Stimulated activated CD8-positive, alpha-beta memory T cell treated with anti-CD3 and anti-CD28 coated beads, Interleukin-7, amount 100 ng/mL, for 48 hours (primary cell): ENCODE measurements around the gene ROBO2.

Experiments
- DNase-seq, 2 donors: peaks; one replicate each; pipeline ENCODE4 v3.0.0-alpha.2; 2020; ENCODE audit warnings: low read depth in 1 of 2; ENCODE audit errors: extremely low read depth in 1 of 2

Gene ROBO2

GRCh38 chr3:77325280-77325679 is 285.4 kb downstream of the ROBO2 start:
- no peak for DNase-seq

DNA sequence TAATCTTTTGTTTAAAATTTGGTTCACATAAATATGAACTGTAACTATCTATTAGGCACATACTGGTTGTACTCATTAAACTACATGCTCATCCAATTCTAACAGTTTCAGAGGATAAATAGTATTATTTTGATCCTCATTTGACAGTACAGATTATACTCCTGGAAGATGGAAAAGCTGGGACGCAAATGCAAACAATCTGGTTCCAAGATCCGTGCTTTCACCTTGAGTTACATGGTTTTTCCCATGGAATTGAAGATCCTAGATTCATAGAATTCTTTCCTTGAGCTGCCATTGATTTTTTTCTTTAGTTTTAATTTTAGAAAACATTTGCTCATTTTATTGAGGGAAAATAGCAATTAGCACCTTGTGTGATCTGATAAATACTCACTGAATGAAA is 285.8 kb downstream of the ROBO2 start:
- no peak for DNase-seq

- no peak for DNase-seq
These were observed 286.7 kb downstream of the ROBO2 start for GRCh38 chr3:77326586-77326985.

GRCh38 chr3:77328690-77329089 is 288.8 kb downstream of the ROBO2 start:
- no peak for DNase-seq

DNA sequence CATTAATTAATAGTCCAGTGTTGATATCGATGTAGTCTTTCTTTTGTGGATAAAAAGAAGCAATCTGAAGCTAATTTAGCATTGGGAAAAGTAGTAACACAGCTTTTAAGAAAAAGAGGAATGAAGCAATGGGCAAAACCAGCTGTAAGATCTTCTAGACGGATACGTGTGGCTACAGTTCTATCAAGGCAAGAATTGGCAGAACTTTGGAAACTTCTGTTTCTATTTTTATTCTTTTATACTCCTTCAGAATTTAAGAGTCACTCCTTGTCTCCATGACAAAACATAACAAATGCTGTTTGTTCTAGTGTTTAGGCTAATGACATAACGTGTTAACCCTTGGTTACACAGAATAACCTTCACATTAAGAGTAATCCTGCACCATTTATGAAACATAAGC is 289.2 kb downstream of the ROBO2 start:
- DNase-seq = no peak

DNA sequence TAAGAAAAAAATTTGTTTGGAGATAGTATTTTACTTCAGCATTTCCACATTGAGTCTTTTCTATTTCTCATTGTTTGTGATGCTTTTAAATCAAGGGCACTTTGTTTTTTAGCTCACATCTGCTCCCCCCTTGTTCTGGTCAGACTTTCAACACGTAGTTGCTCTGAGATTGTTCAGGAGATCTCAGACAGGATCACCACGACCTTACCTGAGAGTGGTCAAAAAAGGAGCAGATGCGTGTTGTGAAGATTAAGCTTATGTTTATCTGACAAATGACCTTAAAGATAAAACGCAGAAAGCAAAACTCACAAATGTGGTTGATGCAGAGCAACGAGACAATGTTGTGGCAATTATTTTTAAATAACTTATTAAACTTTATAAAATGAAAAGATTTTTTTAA is 298.3 kb downstream of the ROBO2 start:
- no peak for DNase-seq

DNA sequence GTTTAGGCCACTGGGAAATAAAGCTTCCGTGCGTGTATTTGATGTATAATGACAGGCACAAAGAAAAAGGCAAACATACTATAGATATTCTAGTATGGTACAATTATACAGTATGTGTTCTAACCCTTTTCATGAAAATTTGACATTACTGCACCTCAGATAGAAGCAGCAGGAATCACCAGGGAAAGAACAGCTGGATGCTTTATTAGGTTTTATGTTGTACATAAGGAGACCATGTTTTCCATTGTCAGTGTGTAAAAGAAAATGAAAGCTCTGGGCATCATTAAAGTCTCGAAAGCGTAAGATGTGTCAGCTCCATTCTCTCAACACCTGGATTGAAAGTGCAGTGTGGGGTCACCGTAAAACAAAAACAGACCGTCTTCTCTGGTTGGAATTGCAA is 302.1 kb downstream of the ROBO2 start:
- DNase-seq = no peak

DNA sequence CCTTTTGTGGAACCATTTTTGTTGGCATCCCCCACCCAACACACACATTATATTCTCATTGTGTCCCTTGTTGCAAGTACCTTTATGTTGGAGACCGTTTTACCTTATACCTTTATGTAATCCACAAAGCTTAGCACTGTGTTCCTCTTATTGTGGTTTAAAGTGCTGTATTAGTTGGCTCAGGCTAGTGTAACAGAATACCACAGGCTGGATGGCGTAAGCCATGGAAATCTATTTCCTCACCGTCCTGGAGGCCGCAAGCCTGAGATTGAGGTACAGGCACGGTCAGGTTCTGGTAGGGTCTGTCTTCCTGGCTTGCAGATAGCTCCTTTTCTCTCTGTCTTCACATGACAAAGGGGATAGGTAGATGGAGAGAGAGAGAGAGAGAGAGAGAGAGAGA is 302.8 kb downstream of the ROBO2 start:
- DNase-seq = no peak

- DNase-seq = no peak
These were observed 305.1 kb downstream of the ROBO2 start for GRCh38 chr3:77345009-77345408.

GRCh38 chr3:77348244-77348855 is 308.5 kb downstream of the ROBO2 start:
- no peak for DNase-seq

DNA sequence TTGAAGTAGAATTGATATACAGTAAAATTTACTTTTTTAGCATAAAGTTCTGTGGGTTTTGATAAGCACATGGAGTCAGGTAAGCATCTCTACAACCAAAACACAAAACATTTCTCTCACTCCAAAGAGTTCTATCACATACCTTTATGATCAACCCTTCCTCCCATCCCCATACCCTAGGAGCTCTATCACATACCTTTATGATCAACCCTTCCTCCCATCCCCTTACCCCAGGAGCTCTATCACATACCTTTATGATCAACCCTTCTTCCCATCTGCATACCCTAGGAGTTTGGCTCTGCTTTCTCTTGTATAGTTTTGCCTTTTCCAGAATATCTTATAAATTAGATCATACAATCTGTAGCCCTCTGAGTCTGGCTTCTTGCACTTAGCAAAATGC is 315.1 kb downstream of the ROBO2 start:
- DNase-seq = no peak

- no peak for DNase-seq
These were observed 323.0 kb downstream of the ROBO2 start for GRCh38 chr3:77362936-77363335.

DNA sequence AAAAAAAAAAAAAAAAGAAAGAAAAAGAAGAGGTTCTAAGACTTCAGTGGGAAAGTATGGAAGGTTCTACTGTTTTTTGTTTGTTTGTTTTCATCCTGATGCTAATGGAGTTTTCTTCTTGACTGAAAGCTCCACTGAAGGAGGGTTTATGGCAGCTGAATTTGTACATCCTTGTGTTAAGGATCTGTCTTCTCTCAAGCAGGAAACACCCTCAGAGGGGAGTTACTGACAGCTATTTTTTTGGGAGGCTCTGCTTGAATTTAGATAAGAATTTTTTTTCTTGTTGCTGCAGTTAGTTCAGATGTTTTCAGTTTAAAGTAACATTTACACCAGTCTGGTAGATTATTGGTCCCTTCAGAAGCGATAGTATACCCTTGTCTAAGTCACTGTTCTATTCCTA is 325.3 kb downstream of the ROBO2 start:
- no peak for DNase-seq

DNA sequence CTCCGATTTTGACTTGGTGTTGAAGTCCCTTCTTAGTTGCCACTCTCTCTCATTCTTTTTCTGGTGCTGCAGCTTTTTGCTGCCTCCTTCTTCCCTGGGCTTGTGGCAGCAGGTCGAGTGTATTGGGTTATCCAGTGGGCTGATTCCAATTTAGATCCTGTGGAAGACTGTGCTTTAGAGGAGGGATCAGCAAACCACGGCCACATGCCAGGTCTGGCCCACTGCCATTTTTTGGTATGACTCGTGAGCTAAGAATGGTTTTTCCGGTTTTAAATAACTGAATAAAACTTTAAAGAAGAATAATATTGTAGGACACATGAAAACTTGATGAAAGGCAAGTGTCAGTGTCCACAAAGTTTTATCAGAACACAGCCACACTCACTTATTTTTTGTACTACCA is 330.5 kb downstream of the ROBO2 start:
- DNase-seq = no peak

GRCh38 chr3:77372018-77372417 is 332.1 kb downstream of the ROBO2 start:
- no peak for DNase-seq

DNA sequence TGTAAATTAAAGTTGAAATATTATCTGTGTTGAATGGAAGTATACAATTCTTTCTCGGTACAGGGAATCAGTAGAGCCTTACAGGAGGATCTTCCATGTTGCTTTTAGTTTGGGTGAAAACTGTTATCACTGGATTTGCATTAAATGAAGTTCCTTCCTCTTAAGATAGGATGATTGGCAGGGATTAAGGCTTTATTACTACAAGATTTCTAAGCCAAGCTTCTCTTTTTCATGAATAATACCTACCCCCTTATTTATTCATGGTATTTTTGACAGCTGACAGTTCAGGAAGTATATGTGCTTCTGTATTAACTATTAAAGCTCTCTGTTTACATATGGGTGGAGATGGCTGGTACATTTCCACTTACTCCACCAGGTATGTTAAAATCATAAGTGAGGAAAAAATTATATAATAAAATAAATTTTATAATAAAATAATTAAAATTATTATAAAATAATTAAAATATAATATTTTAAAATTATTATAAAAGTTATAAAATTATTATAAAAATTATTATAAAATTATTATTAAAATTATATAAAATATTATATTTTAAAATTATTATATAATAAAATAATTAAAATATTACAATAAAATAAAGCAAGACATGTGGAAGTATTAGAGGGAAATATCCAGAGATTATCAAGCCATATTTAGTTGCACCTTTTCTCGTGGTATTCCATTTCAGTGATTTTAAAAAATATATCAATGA is 332.9 kb downstream of the ROBO2 start:
- no peak for DNase-seq

- no peak for DNase-seq
These were observed 333.7 kb downstream of the ROBO2 start for GRCh38 chr3:77373619-77374018.

DNA sequence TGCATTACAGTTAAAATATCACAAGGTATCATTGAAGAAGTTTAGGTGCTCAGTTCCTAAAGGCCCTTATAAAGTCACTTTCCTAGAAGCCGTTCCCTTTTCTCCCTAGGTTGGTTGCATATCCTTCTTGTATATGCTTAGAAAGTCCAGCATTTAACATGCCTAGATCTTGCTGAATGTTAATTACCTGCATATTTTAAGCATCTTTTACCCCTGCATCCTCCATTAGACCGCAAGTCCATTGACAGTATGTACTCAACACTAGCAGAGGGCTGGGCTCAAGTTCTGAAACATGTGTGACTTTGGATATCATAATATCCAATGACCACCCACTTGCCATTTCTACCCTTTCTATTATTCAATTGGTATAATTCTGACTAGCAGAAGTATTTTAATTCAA is 336.6 kb downstream of the ROBO2 start:
- DNase-seq = no peak

DNA sequence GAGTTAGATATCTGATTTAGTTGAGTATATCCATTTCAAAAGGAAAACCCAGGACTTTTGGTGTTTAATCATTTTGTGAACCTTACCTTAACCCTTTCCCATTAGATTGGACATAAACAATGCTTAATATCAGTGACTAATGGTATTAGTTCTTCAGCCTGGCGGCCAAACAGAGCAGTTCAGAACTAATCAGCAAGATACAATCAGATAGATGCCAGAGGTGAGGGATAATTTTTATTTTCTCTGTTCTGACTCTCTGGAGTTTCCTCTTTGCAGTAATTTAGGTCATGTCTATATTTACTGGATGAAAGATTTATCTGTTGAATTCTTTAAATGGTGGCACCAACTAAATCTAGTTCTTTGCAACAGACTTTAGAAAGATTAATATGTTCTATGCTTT is 337.8 kb downstream of the ROBO2 start:
- DNase-seq = no peak

GRCh38 chr3:77380136-77380535 is 340.2 kb downstream of the ROBO2 start:
- DNase-seq = no peak

DNA sequence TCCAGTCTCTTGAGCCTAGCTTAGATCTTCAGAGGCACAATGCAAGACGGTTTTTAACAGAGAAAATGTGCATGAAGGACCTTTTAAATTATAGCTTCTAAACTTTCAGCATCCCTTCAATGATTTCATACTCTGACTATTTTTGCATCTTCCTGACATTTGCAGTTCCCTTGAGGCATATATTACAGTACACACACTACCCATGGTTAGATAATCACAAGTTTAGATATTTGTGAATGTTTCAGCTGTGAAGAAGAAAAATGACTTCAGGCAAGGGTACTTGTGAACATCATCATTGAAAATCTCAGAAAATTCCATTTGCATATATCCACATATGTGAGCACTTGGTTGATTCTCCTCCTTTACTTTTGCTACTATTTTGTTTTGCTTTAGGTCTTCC is 341.5 kb downstream of the ROBO2 start:
- no peak for DNase-seq

DNA sequence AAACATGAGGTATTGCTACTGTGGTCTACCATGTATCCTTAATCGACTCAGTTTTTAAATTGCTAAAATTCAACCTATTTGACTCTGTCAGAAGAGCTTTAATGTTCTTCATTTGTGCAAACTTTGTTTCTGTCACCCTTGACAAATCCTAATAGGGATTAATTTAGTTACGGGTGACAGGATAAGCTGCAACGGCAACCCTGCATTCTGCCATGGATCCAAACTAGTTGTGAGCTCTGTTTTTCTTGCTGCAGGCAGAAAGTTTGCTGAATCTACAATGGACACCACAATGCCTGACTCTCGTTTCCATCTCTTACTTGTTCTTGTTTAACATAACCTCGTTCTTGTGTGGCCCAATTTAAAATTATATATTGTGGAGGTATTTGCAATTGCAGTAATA is 352.3 kb downstream of the ROBO2 start:
- no peak for DNase-seq

GRCh38 chr3:77394046-77394445 is 354.1 kb downstream of the ROBO2 start:
- no peak for DNase-seq
